Hepatocyte (in vitro differentiated cells): Measurements from ENCODE around the gene IP6K1.

Experiments
- CTCF ChIP-seq: fragments of 200-600 bp; sonication (generic); IDR thresholded peaks from 2 replicates; pipeline ENCODE4 v1.5.1; 2016; ENCODE audit warnings: antibody characterized with exemption, mild to moderate bottlenecking; ENCODE audit not compliant: poor library complexity
- EZH2 ChIP-seq: fragments of 200-600 bp; sonication (generic); IDR thresholded peaks from 2 replicates; pipeline ENCODE4 v1.6.1; 2016; ENCODE audit warnings: antibody characterized with exemption, mild to moderate bottlenecking, borderline replicate concordance
- EZH2phosphoT487 ChIP-seq: fragments of 200-600 bp; sonication (generic); IDR thresholded peaks from one replicate; pipeline ENCODE4 v1.6.1; 2018; ENCODE audit warnings: antibody characterized with exemption, mild to moderate bottlenecking, low read depth, moderate library complexity; ENCODE audit not compliant: unreplicated experiment, severe bottlenecking

GRCh38 chr3:49788056-49788455 is 1.7 kb upstream of the IP6K1 start:
- TF ChIP-seq CTCF (no peak), EZH2 (no peak), EZH2phosphoT487 (no peak)
